ENCODE results near the gene UCN2. TPM values are rescaled to one million over a fixed set of nuclear protein-coding genes. Genes with fewer than 3 reads are reported as not detected.
A peak's percentile ranks its signal among the peaks of the same experiment; 100 is the strongest.

The UCN2 gene
- total RNA-seq, 4 donors from 2014 or later, result 0.19 TPM; not detected in 3

DNA sequence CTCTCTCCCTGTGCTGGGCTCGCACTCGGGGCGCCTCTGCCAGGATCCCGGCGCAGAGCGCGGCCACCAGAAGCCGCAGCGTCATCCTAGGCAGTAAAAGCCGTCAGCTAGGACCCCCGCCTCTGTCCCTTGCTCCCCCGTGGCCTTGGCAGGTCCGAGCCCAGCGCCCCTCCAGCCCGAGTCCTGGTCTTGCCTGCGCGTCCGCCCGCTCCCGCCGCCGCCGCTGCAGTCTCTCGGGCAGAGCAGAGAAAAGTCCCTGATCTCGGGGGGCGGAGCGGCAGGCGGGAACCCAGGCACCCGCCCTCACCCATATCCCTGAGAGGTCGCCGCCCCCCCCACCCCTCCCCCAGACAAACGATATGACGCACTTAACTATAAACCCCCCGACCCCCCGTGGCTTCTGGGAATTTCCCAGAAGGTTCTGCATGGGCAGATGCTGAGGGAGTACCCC lies 31.5 kb upstream of the UCN2 start, which contains the start of gene COL7A1:
COL7A1 (minus strand) TSS at position 255 of the 451 bp plus-strand sequence; CDS start at position 85, 170 bp downstream.
- Histone ChIP-seq H3K4me3 (peak within 1 kb of the TSS; percentile 12 to 45), H3K4me1 (peaks cover 0 to 42% (median 32%) of the 10 kb centered on the region in 3 donors), H3K27ac (peak within 1 kb of the TSS in 2 of 4 donors; percentile 31 to 83), H3K36me3 (peaks cover 0 to 29% of the 10 kb centered on the region in 2 donors), H3K9me3 (no peaks in the 10 kb centered on the region), H3K27me3 (peaks cover 39% of the 10 kb centered on the region)
- no peak for ATAC-seq
- no peak for TF ChIP-seq POLR2A (IDR thresholded peaks at IDR 0.05)
- TF ChIP-seq, protein P1, sequence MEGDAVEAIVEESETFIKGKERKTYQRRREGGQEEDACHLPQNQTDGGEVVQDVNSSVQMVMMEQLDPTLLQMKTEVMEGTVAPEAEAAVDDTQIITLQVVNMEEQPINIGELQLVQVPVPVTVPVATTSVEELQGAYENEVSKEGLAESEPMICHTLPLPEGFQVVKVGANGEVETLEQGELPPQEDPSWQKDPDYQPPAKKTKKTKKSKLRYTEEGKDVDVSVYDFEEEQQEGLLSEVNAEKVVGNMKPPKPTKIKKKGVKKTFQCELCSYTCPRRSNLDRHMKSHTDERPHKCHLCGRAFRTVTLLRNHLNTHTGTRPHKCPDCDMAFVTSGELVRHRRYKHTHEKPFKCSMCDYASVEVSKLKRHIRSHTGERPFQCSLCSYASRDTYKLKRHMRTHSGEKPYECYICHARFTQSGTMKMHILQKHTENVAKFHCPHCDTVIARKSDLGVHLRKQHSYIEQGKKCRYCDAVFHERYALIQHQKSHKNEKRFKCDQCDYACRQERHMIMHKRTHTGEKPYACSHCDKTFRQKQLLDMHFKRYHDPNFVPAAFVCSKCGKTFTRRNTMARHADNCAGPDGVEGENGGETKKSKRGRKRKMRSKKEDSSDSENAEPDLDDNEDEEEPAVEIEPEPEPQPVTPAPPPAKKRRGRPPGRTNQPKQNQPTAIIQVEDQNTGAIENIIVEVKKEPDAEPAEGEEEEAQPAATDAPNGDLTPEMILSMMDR (IDR thresholded peaks at IDR 0.05), result no peak
- TF ChIP-seq EP300 (IDR thresholded peaks at IDR 0.05), result no peak
- no peak for TF ChIP-seq POLR2AphosphoS5 (IDR thresholded peaks at IDR 0.05)
- WGBS, 2 donors (ENCODE audit: low coverage in 1 of 2), result no CpG with 5 or more reads among the region's 35 CpGs

DNA sequence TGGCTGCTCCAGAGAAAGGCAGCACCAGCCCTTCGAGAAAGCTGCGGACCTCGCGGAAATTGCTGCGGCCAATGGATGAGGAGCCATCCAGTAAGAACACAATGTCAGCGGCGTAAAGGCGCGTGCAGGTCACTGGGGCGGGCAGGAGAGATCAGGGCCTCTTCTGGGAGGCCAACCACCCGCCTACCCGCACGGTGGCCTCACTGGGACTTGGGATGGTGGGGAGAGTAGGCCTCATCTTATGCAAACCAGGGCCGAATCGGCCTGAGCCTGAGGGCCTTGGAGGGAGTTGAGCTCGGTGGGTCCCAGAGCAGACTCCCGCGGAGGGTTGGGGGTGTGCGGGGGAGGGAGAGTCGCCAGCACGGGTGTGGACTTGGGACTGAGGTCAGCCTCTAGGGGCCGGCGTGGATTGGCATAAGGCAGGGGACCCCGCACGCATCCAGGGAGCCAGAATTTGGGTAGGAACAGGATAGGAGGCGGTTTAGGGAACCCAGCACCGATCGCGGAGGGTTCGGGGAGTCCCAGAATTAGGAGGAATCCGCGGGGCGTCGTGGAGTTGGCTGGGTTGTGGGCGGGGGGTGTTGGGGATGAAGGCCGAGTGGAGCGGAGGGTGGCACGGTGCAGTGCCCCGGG lies 31.0 kb upstream of the UCN2 start:
- H3K27ac ChIP-seq, result peak overlapping the region in 1 of 4 donors; percentile 60
- TF ChIP-seq EP300 (IDR thresholded peaks at IDR 0.05) (no peak), POLR2AphosphoS5 (IDR thresholded peaks at IDR 0.05) (no peak), POLR2A (IDR thresholded peaks at IDR 0.05) (no peak)
- TF ChIP-seq, protein P1 (IDR thresholded peaks at IDR 0.05), result no peak
- peaks cover 0 to 23% of the 10 kb centered on the region in 2 donors for H3K36me3 ChIP-seq
- peak overlapping the region; percentile 12 to 45 for H3K4me3 ChIP-seq
- no peaks in the 10 kb centered on the region for H3K9me3 ChIP-seq
- peaks cover 39% of the 10 kb centered on the region for H3K27me3 ChIP-seq
- H3K4me1 ChIP-seq, result peaks cover 0 to 38% (median 29%) of the 10 kb centered on the region in 3 donors
- WGBS, 2 donors (ENCODE audit: low coverage in 1 of 2), result 39 to 69% methylated on average over 3 to 26 of the region's 39 CpGs
- no peak for ATAC-seq

DNA sequence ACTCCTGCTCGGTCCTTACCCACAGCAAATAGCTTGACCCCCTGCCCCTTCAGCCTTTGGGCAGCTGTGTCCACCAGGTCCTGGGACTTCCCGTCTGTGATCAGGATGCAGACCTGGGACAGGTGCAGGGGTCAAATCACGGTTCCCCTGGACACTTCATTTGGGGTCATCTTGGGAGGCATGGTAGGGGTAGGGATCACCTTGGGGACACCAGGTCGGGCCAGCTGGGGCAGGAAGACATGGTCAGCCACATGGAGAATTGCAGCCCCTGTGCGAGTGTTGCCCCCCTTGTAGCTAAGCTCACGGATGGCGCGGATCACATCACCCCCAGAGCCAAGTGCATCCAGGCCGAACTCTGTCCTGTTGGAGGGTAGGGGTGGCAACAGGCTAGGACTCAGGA lies 29.8 kb upstream of the UCN2 start:
- Histone ChIP-seq H3K27me3 (peaks cover 39% of the 10 kb centered on the region), H3K4me1 (peaks cover 0 to 26% (median 17%) of the 10 kb centered on the region in 3 donors), H3K4me3 (no peak overlapping the region), H3K9me3 (no peaks in the 10 kb centered on the region), H3K36me3 (peaks cover 0 to 11% of the 10 kb centered on the region in 2 donors), H3K27ac (no peak overlapping the region)
- TF ChIP-seq POLR2AphosphoS5 (IDR thresholded peaks at IDR 0.05) (no peak), POLR2A (IDR thresholded peaks at IDR 0.05) (no peak), EP300 (IDR thresholded peaks at IDR 0.05) (no peak)
- TF ChIP-seq, protein P1 (IDR thresholded peaks at IDR 0.05), result no peak
- 88% methylated on average over 3 of the region's 9 CpGs; no CpG with 5 or more reads in 1 of the 2 donors for WGBS, 2 donors (ENCODE audit: low coverage in 1 of 2)
- ATAC-seq, result no peak

DNA sequence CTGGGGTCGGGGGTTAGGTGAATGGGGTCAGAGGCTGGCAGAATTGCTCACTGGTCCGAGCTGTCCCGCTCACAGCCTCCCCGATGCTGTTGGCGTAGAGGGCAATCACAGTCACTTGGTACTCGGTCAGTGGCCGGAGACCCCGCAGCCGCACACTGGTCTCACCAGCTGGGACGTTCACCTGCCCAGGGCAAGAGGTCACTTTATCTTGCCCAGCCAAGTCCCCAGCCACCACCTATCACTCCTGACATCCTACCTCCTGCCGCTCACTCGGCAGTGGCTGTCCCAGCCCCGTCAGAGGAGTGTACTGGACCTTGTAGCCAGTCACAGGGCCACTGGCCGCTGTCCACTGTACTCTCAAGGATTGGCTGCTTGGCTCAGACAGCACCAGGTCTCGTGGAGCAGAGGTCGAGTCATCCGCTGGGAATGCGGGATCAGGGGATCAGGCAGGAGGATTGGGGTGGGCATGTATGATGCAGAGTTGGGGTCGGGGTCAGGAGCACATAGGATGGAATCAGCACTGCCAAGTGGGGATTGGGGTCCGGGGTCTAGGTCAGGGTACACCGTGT lies 29.0 kb upstream of the UCN2 start:
- no peak for TF ChIP-seq EP300 (IDR thresholded peaks at IDR 0.05)
- TF ChIP-seq POLR2A (IDR thresholded peaks at IDR 0.05), result no peak
- TF ChIP-seq, protein P1 (IDR thresholded peaks at IDR 0.05), result no peak
- TF ChIP-seq POLR2AphosphoS5 (IDR thresholded peaks at IDR 0.05), result no peak
- WGBS, 2 donors (ENCODE audit: low coverage in 1 of 2), result 80 to 91% methylated on average over 1 to 6 of the region's 21 CpGs
- no peak overlapping the region for H3K27ac ChIP-seq
- no peak overlapping the region for H3K4me3 ChIP-seq
- no peaks in the 10 kb centered on the region for H3K9me3 ChIP-seq
- H3K4me1 ChIP-seq, result peaks cover 0 to 20% (median 12%) of the 10 kb centered on the region in 3 donors
- H3K27me3 ChIP-seq, result peaks cover 39% of the 10 kb centered on the region
- ATAC-seq, result no peak
- H3K36me3 ChIP-seq, result peaks cover 0 to 4% of the 10 kb centered on the region in 2 donors

All from gastroesophageal sphincter (tissue), 4 donors.